ENCODE data around the gene FARS2. TPM values are rescaled to one million over a fixed set of nuclear protein-coding genes. Genes with fewer than 3 reads are reported as not detected.

Gene FARS2
- polyA plus RNA-seq, 1 of the 3 experiments (the other 2 are of a cell fraction) = 12.5 TPM

DNA sequence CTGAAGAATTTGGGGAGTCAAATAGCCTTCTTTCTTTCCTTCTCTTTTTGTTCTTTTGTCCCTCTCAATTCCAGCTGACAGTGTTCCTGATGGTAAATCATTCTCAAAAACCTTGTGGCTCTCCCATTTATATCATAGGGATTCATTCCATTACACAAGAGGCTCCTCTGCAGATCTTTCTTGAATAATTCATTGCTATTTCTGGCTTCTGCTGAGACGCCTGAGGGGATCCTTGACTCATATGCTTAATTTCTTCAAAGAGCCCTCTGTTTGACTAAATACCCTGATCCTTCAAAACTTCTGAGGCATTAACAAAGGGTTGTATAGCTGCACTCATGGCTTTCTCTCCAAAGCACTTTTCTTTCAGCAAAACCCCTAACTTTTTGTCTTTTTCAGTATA, 289.3 kb downstream of the FARS2 start:
- ChIA-PET POLR2A (no interaction called here), CTCF (no interaction called here)
- Histone ChIP-seq H3K9me2 (no peaks in the 10 kb centered on the region), H3K27ac (ENCODE audit: low read depth in 2 of 2, low read length in 1 of 2) (no peak overlapping the region), H3F3A (replicated peaks; ENCODE audit: insufficient read depth) (no peaks in the 10 kb centered on the region), H3K79me2 (ENCODE audit: insufficient read depth) (no peaks in the 10 kb centered on the region), H3K27me3 (ENCODE audit: insufficient read depth) (no peaks in the 10 kb centered on the region), H3K4me1 (ENCODE audit: control insufficient read depth in 1 of 2, insufficient read depth in 2 of 2, low read depth in 1 of 2, low read length in 1 of 2) (no peaks in the 10 kb centered on the region; a peak in 1 of 4 replicates), H4K20me1 (ENCODE audit: insufficient read depth) (no peaks in the 10 kb centered on the region), H3K4me3 (ENCODE audit: low read depth in 2 of 2, low read length in 1 of 2) (no peak overlapping the region; a peak in 1 of 4 replicates), H3K9me3 (no peaks in the 10 kb centered on the region), H2AFZ (ENCODE audit: low read depth) (no peak overlapping the region), H3K9ac (no peak overlapping the region), H3K4me2 (no peak overlapping the region), H3K36me3 (replicated peaks in 1 of 2; ENCODE audit: control insufficient read depth in 1 of 2, insufficient read depth in 2 of 2, low read length in 1 of 2) (peaks cover 0 to 8% of the 10 kb centered on the region in 2 experiments)
- no peak for DNase-seq
- 100% methylated on average over 1 of the region's 1 CpG for WGBS (ENCODE audit: low lambda C conversion rate)
- TF ChIP-seq SIN3A (IDR thresholded peaks at IDR 0.05; ENCODE audit: borderline replicate concordance, low read depth, low read length) (no peak), ELF1 (IDR thresholded peaks at IDR 0.05) (no peak)

DNA sequence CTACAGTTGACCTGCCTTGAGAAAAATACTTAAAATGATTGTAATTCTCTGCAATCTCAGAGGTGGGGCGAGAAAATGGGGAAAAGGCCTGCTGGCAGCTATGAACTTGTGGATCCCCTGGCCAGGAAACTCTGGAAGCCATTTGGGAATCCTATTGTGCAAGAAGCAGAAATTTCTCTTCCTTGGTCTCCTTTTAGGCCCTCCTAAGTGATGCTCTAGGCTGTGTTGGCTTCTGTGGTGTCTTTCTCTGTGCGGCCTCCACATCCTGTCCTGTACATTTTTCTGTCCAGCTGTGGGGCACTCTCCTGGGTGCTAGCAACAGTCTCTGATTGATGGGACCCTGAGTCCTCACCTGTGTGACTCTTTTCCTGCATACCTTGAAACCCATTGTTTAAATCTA, 290.9 kb downstream of the FARS2 start:
- Histone ChIP-seq H4K20me1 (ENCODE audit: insufficient read depth) (no peaks in the 10 kb centered on the region), H3K4me1 (ENCODE audit: control insufficient read depth in 1 of 2, insufficient read depth in 2 of 2, low read depth in 1 of 2, low read length in 1 of 2) (no peaks in the 10 kb centered on the region; a peak in 1 of 4 replicates), H3K4me2 (no peak overlapping the region), H3K27ac (ENCODE audit: low read depth in 2 of 2, low read length in 1 of 2) (no peak overlapping the region), H3K9me2 (no peaks in the 10 kb centered on the region), H3F3A (replicated peaks; ENCODE audit: insufficient read depth) (no peaks in the 10 kb centered on the region), H3K4me3 (ENCODE audit: low read depth in 2 of 2, low read length in 1 of 2) (no peak overlapping the region), H3K27me3 (ENCODE audit: insufficient read depth) (no peaks in the 10 kb centered on the region), H3K9ac (no peak overlapping the region), H3K36me3 (replicated peaks in 1 of 2; ENCODE audit: control insufficient read depth in 1 of 2, insufficient read depth in 2 of 2, low read length in 1 of 2) (peaks cover 0 to 3% of the 10 kb centered on the region in 2 experiments), H3K79me2 (ENCODE audit: insufficient read depth) (no peaks in the 10 kb centered on the region), H2AFZ (ENCODE audit: low read depth) (no peak overlapping the region), H3K9me3 (no peaks in the 10 kb centered on the region)
- WGBS (ENCODE audit: low lambda C conversion rate) = 81% methylated on average over 1 of the region's 2 CpGs
- DNase-seq = no peak
- TF ChIP-seq RAD21 (IDR thresholded peaks at IDR 0.05; ENCODE audit: low read length) = no peak
- POLR2A ChIA-PET = no interaction called here
- CTCF ChIA-PET = no interaction called here

DNA sequence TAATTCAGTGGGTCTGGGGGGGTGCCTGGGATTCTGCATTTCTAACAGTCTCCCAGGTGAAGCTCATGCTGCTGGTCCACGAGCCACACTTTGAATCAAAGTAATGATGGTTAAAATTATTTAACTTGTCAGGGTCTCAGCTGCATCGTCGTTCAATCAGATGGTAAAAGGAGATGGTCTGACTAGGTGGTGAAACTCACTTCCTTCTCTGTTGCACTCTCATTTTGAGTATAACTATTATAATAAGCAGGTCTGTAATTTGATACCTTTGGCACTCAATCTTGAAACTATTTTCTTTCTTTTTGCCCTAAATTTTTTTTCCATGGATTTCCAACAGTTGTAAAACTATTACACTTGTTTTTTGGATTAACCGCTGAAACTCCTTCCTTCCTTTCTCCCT, 292.5 kb downstream of the FARS2 start:
- no peak for TF ChIP-seq TEAD4 (IDR thresholded peaks at IDR 0.05; ENCODE audit: borderline replicate concordance, insufficient read depth)
- CTCF ChIA-PET = no interaction called here
- Histone ChIP-seq H3K27ac (ENCODE audit: low read depth in 2 of 2, low read length in 1 of 2) (no peak overlapping the region), H3K4me1 (ENCODE audit: control insufficient read depth in 1 of 2, insufficient read depth in 2 of 2, low read depth in 1 of 2, low read length in 1 of 2) (no peaks in the 10 kb centered on the region; a peak in 1 of 4 replicates), H3K36me3 (replicated peaks in 1 of 2; ENCODE audit: control insufficient read depth in 1 of 2, insufficient read depth in 2 of 2, low read length in 1 of 2) (peaks cover 0 to 3% of the 10 kb centered on the region in 2 experiments), H3F3A (replicated peaks; ENCODE audit: insufficient read depth) (no peaks in the 10 kb centered on the region), H3K27me3 (ENCODE audit: insufficient read depth) (no peaks in the 10 kb centered on the region), H3K4me2 (no peak overlapping the region), H2AFZ (ENCODE audit: low read depth) (no peak overlapping the region), H3K9ac (no peak overlapping the region), H3K4me3 (ENCODE audit: low read depth in 2 of 2, low read length in 1 of 2) (no peak overlapping the region), H3K9me3 (no peaks in the 10 kb centered on the region), H3K9me2 (no peaks in the 10 kb centered on the region), H3K79me2 (ENCODE audit: insufficient read depth) (no peaks in the 10 kb centered on the region), H4K20me1 (ENCODE audit: insufficient read depth) (no peaks in the 10 kb centered on the region)
- no peak for DNase-seq
- WGBS (ENCODE audit: low lambda C conversion rate) = 51% methylated on average over 4 of the region's 4 CpGs
- POLR2A ChIA-PET = no interaction called here

DNA sequence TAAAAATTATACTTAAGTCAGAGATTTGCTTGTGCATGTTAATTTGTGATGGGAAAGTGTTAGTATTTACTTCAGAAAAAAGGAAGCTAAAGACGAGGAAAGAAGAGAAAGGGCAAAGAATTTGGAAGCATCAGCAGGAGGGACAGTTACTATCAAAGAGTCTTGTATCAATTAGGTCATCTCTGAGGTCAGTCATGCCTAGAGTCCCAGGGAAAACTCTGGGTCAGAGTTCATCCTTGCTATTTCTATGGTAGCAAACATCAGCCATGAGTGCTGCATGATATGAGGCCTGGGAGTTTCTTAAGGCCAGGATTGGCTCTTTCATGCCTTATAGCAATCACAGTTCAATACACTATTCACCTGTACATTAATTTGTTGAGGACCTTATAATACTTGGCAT, 292.9 kb downstream of the FARS2 start:
- no peaks in the 10 kb centered on the region for H3F3A ChIP-seq (replicated peaks; ENCODE audit: insufficient read depth)
- H3K27me3 ChIP-seq (ENCODE audit: insufficient read depth) = no peaks in the 10 kb centered on the region
- no peak overlapping the region for H3K9ac ChIP-seq
- no peaks in the 10 kb centered on the region for H3K9me3 ChIP-seq
- H2AFZ ChIP-seq (ENCODE audit: low read depth) = no peak overlapping the region
- H3K4me3 ChIP-seq (ENCODE audit: low read depth in 2 of 2, low read length in 1 of 2) = no peak overlapping the region
- 94% methylated on average over 1 of the region's 1 CpG for WGBS (ENCODE audit: low lambda C conversion rate)
- ChIA-PET POLR2A (no interaction called here), CTCF (no interaction called here)
- no peaks in the 10 kb centered on the region for H3K79me2 ChIP-seq (ENCODE audit: insufficient read depth)
- DNase-seq = no peak
- no peaks in the 10 kb centered on the region for H4K20me1 ChIP-seq (ENCODE audit: insufficient read depth)
- H3K9me2 ChIP-seq = no peaks in the 10 kb centered on the region
- H3K4me1 ChIP-seq (ENCODE audit: control insufficient read depth in 1 of 2, insufficient read depth in 2 of 2, low read depth in 1 of 2, low read length in 1 of 2) = no peaks in the 10 kb centered on the region; a peak in 1 of 4 replicates
- H3K4me2 ChIP-seq = no peak overlapping the region
- peaks cover 0 to 3% of the 10 kb centered on the region in 2 experiments for H3K36me3 ChIP-seq (replicated peaks in 1 of 2; ENCODE audit: control insufficient read depth in 1 of 2, insufficient read depth in 2 of 2, low read length in 1 of 2)
- no peak overlapping the region for H3K27ac ChIP-seq (ENCODE audit: low read depth in 2 of 2, low read length in 1 of 2)
- TF ChIP-seq EP300 (IDR thresholded peaks at IDR 0.05; ENCODE audit: borderline replicate concordance in 1 of 2, low read depth in 1 of 2, low read length in 1 of 2) = no peak
- TF ChIP-seq, protein P1, sequence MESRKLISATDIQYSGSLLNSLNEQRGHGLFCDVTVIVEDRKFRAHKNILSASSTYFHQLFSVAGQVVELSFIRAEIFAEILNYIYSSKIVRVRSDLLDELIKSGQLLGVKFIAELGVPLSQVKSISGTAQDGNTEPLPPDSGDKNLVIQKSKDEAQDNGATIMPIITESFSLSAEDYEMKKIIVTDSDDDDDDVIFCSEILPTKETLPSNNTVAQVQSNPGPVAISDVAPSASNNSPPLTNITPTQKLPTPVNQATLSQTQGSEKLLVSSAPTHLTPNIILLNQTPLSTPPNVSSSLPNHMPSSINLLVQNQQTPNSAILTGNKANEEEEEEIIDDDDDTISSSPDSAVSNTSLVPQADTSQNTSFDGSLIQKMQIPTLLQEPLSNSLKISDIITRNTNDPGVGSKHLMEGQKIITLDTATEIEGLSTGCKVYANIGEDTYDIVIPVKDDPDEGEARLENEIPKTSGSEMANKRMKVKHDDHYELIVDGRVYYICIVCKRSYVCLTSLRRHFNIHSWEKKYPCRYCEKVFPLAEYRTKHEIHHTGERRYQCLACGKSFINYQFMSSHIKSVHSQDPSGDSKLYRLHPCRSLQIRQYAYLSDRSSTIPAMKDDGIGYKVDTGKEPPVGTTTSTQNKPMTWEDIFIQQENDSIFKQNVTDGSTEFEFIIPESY (IDR thresholded peaks at IDR 0.05; ENCODE audit: borderline replicate concordance, low read depth) = no peak
- TF ChIP-seq POLR2AphosphoS5 (IDR thresholded peaks at IDR 0.05; ENCODE audit: low read depth, low read length) = no peak
- TF ChIP-seq RAD21 (IDR thresholded peaks at IDR 0.05; ENCODE audit: low read length) = no peak
- no peak for TF ChIP-seq NRF1 (IDR thresholded peaks at IDR 0.05; ENCODE audit: low read depth, low read length)
- no peak for TF ChIP-seq RCOR1 (IDR thresholded peaks at IDR 0.05; ENCODE audit: low read length)
- no peak for TF ChIP-seq SMC3 (IDR thresholded peaks at IDR 0.05; ENCODE audit: low read depth, low read length)
- TF ChIP-seq MXI1 (IDR thresholded peaks at IDR 0.05; ENCODE audit: low read depth, low read length) = no peak
- no peak for TF ChIP-seq YY1 (IDR thresholded peaks at IDR 0.05; ENCODE audit: low read depth)
- TF ChIP-seq, protein P2, sequence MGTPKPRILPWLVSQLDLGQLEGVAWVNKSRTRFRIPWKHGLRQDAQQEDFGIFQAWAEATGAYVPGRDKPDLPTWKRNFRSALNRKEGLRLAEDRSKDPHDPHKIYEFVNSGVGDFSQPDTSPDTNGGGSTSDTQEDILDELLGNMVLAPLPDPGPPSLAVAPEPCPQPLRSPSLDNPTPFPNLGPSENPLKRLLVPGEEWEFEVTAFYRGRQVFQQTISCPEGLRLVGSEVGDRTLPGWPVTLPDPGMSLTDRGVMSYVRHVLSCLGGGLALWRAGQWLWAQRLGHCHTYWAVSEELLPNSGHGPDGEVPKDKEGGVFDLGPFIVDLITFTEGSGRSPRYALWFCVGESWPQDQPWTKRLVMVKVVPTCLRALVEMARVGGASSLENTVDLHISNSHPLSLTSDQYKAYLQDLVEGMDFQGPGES (IDR thresholded peaks at IDR 0.05; ENCODE audit: low read depth, low read length) = no peak
- TF ChIP-seq FOXM1 (IDR thresholded peaks at IDR 0.05; ENCODE audit: low read depth) = no peak
- no peak for TF ChIP-seq TAF1 (IDR thresholded peaks at IDR 0.05; ENCODE audit: borderline replicate concordance, low read depth, low read length)
- TF ChIP-seq EZH2phosphoT487 (IDR thresholded peaks at IDR 0.05; ENCODE audit: borderline replicate concordance, low read depth) = no peak
